HepG2 (cell line): Measurements from ENCODE around the gene RNF208. TPM values are rescaled to one million over a fixed set of nuclear protein-coding genes. Genes with fewer than 3 reads are reported as not detected.

Experiments used
- AGO2 ChIP-seq: fragments of 200-400 bp; formaldehyde crosslinking; optimal IDR thresholded peaks from 2 replicates; pipeline ENCODE3; 2017; ENCODE audit warnings: mild to moderate bottlenecking, low read depth, low read length, moderate library complexity
- GATAD1 ChIP-seq: IDR thresholded peaks from 2 replicates; pipeline ENCODE4 v1.6.1; 2016; ENCODE audit warnings: missing genetic modification reagents, missing compliant biosample characterization
- IKZF4 ChIP-seq: sonication (generic); formaldehyde crosslinking; IDR thresholded peaks from 2 replicates; pipeline ENCODE4 v1.5.1; 2020; ENCODE audit warnings: borderline replicate concordance, mild to moderate bottlenecking, low read depth, missing genetic modification reagents; ENCODE audit errors: not compliant biosample characterization
- KDM1A ChIP-seq: IDR thresholded peaks from 2 replicates; pipeline ENCODE4 v1.6.1; 2016; ENCODE audit warnings: missing compliant biosample characterization
- KLF13 ChIP-seq: sonication (generic); formaldehyde crosslinking; IDR thresholded peaks from 2 replicates; pipeline ENCODE4 v1.4.0; 2020; ENCODE audit warnings: mild to moderate bottlenecking, missing genetic modification reagents
- NFKBIZ ChIP-seq: IDR thresholded peaks from 2 replicates; pipeline ENCODE4 v1.6.1; 2018; ENCODE audit warnings: missing genetic modification reagents, missing compliant biosample characterization
- PBX2 ChIP-seq: IDR thresholded peaks from 2 replicates; pipeline ENCODE4 v1.6.1; 2016; ENCODE audit warnings: control low read depth
- SIN3A ChIP-seq: IDR thresholded peaks from 2 replicates; pipeline ENCODE4 v1.6.1; 2011; ENCODE audit warnings: low read depth, mild to moderate bottlenecking, control low read depth, low read length, borderline replicate concordance
- TAF15 ChIP-seq: fragments of 200-400 bp; formaldehyde crosslinking; IDR thresholded peaks from one replicate; pipeline ENCODE4 v1.6.1; 2018; ENCODE audit warnings: mild to moderate bottlenecking, low read depth, low read length; ENCODE audit not compliant: poor library complexity, severe bottlenecking
- TGIF2 ChIP-seq: IDR thresholded peaks from 2 replicates; pipeline ENCODE4 v1.6.1; 2016; ENCODE audit warnings: control low read depth, missing compliant biosample characterization
- THAP9 ChIP-seq: sonication (generic); formaldehyde crosslinking; IDR thresholded peaks from 2 replicates; pipeline ENCODE4; 2020; ENCODE audit warnings: missing genetic modification reagents, mild to moderate bottlenecking, borderline replicate concordance
- TSC22D2 ChIP-seq: sonication (generic); formaldehyde crosslinking; IDR thresholded peaks from 2 replicates; pipeline ENCODE4 v1.5.1; 2020; ENCODE audit warnings: missing genetic modification reagents, mild to moderate bottlenecking, borderline replicate concordance
- ZEB1 ChIP-seq: IDR thresholded peaks from 2 replicates; pipeline ENCODE4 v1.6.1; 2012; ENCODE audit warnings: mild to moderate bottlenecking, low read depth, inconsistent platforms; ENCODE audit not compliant: insufficient replicate concordance
- ZFP62 ChIP-seq: sonication (generic); formaldehyde crosslinking; IDR thresholded peaks from 2 replicates; pipeline ENCODE4 v1.4.0; 2020; ENCODE audit warnings: missing genetic modification reagents
- ZFP82 ChIP-seq: sonication (generic); formaldehyde crosslinking; IDR thresholded peaks from 2 replicates; pipeline ENCODE4 v1.5.1; 2020; ENCODE audit warnings: mild to moderate bottlenecking, missing genetic modification reagents, borderline replicate concordance
- ZNF253 ChIP-seq: sonication (generic); formaldehyde crosslinking; IDR thresholded peaks from 2 replicates; pipeline ENCODE4 v1.8.0; 2022; ENCODE audit warnings: mild to moderate bottlenecking, missing genetic modification reagents, borderline replicate concordance
- ZNF44 ChIP-seq: sonication (generic); formaldehyde crosslinking; IDR thresholded peaks from 2 replicates; pipeline ENCODE4 v1.5.1; 2020; ENCODE audit warnings: mild to moderate bottlenecking, missing genetic modification reagents
- ZNF761 ChIP-seq: sonication (generic); formaldehyde crosslinking; conservative IDR thresholded peaks from 2 replicates; pipeline ENCODE4 v1.4.0; 2020; ENCODE audit warnings: mild to moderate bottlenecking, missing genetic modification reagents
- polyA plus RNA-seq, 8 experiments: library from polyadenylated mRNA; depleted of rRNA in 3 of 8; stranded (reverse) in 7 of 8; unstranded in 1 of 8; fragments of >200 nt; fragmentation: Illumina TruSeq in 4 of 8; extraction: Trizol in 4 of 8; gene quantifications; 2 replicates each; pipeline versions ENCODE4 v1.2.1 to v1.2.3, GENCODE V29; 2011 to 2016; ENCODE audit warnings: low read depth in 4 of 8, missing spikeins in 1 of 8, mixed read lengths in 1 of 8; ENCODE audit not compliant: insufficient read depth in 1 of 8
- total RNA-seq, 5 experiments: library from RNA; depleted of rRNA; stranded (reverse); fragments of >200 nt; fragmentation: Illumina TruSeq; extraction: Trizol; gene quantifications; 2 replicates each; pipeline ENCODE4 v1.2.3, GENCODE V29; 2016; ENCODE audit warnings: low read depth in 1 of 5
- TF ChIP-seq, protein P1 (sequence below): sonication (generic); formaldehyde crosslinking; IDR thresholded peaks from 2 replicates; pipeline ENCODE4 v1.4.0; 2020; ENCODE audit warnings: missing genetic modification reagents, borderline replicate concordance

RNF208 gene
- total and polyA plus RNA-seq, 2 of the 13 experiments (the other 11 are each of a cell fraction or from before 2014, with no cell fraction given), result 1.6 to 2.1 TPM

DNA sequence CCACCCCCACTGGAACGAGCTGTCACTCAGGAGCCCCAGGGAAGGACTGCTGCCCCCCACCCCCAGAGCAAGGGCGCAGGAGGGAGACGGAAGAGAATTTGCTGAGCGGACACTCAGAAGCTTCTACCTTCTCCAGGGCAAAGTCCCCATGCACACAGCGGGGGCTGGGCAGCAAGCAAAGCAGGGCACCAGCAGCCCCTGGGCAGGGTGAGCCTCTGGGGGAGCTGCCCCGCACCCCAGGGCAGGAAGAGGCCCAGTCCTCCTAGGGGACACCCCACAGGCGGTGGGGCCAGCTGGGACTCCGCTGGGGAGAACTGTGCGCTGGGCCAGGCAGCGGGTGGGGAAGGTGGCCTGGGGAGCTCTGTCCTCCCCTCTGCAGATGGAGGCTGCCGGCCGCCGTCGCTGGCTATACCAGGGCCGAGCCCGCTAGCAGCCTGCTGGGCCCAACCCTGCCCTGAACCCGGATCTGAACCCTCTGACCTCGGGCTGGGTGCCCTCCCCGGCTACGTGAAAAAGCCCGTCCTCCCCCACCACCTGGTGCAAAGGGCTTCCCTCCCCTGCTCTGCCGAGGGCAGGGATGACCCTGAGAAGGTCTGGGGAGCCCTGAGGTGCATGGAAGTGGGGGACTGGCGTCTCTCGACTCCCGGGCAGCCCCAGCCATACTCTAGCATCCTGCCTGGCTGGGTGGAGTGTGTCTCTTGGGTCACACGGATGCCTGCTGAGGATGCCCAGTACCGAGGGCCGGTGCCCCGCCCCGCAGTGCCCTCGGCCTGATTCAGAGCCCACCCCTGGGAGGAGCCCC, 8.1 kb upstream of the RNF208 start (continued):
- TF ChIP-seq AGO2 (peak; percentile 72), TGIF2 (CRISPR knock-in tag) (no peak), KLF13 (CRISPR knock-in tag) (0 out of 2 replicates have a peak, but pooled peaks have one; percentile 33), ZNF44 (0 out of 2 replicates have a peak, but pooled peaks have one; percentile 28), ZNF761 (CRISPR knock-in tag) (0 out of 2 replicates have a peak, but pooled peaks have one; percentile 35), ZFP62 (CRISPR knock-in tag) (no peak), SIN3A (0 out of 2 replicates have a peak, but pooled peaks have one; percentile 21), TSC22D2 (no peak), NFKBIZ (CRISPR knock-in tag) (no peak), ZNF253 (CRISPR knock-in tag) (no peak), PBX2 (CRISPR knock-in tag) (peak; percentile 58; the same call in 1 of the 2 replicates), KDM1A (CRISPR knock-in tag) (no peak), THAP9 (peak; percentile 55; the same call in 1 of the 2 replicates), ZEB1 (no peak), TAF15 (peak; percentile 57), ZFP82 (CRISPR knock-in tag) (peak; percentile 96), IKZF4 (CRISPR knock-in tag) (no peak), GATAD1 (CRISPR knock-in tag) (peak; percentile 73)
- TF ChIP-seq, protein P1, sequence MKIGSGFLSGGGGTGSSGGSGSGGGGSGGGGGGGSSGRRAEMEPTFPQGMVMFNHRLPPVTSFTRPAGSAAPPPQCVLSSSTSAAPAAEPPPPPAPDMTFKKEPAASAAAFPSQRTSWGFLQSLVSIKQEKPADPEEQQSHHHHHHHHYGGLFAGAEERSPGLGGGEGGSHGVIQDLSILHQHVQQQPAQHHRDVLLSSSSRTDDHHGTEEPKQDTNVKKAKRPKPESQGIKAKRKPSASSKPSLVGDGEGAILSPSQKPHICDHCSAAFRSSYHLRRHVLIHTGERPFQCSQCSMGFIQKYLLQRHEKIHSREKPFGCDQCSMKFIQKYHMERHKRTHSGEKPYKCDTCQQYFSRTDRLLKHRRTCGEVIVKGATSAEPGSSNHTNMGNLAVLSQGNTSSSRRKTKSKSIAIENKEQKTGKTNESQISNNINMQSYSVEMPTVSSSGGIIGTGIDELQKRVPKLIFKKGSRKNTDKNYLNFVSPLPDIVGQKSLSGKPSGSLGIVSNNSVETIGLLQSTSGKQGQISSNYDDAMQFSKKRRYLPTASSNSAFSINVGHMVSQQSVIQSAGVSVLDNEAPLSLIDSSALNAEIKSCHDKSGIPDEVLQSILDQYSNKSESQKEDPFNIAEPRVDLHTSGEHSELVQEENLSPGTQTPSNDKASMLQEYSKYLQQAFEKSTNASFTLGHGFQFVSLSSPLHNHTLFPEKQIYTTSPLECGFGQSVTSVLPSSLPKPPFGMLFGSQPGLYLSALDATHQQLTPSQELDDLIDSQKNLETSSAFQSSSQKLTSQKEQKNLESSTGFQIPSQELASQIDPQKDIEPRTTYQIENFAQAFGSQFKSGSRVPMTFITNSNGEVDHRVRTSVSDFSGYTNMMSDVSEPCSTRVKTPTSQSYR (CRISPR knock-in tag), result peak; percentile 36; the same call in 1 of the 2 replicates
